ENCODE data around the gene NFYC. TPM values are rescaled to one million over a fixed set of nuclear protein-coding genes. Genes with fewer than 3 reads are reported as not detected.

NFYC gene
- total RNA-seq, 2 donors from 2014 or later: 46.9 to 62.2 TPM

GRCh38 chr1:40796939-40797667 is 105.6 kb downstream of the NFYC start:
- Histone ChIP-seq H3K4me3 (no peak overlapping the region), H3K36me3 (no peaks in the 10 kb centered on the region), H3K9ac (ENCODE audit: low read depth in 2 of 2, low read length in 2 of 2) (peak overlapping the region in 1 of 2 donors; percentile 9), H3K27ac (no peak overlapping the region), H3K27me3 (no peaks in the 10 kb centered on the region), H3K9me3 (no peaks in the 10 kb centered on the region), H3K4me1 (peaks cover 6% of the 10 kb centered on the region)
- intact Hi-C loops (cut with DNase I): no loop called here
- no peak for DNase-seq
- no peak for TF ChIP-seq CTCF (IDR thresholded peaks at IDR 0.05)

- Histone ChIP-seq H3K36me3 (no peaks in the 10 kb centered on the region), H3K27ac (no peak overlapping the region), H3K9me3 (no peaks in the 10 kb centered on the region), H3K9ac (ENCODE audit: low read depth in 2 of 2, low read length in 2 of 2) (peak overlapping the region in 1 of 2 donors; percentile 9), H3K4me3 (no peak overlapping the region), H3K4me1 (peaks cover 6% of the 10 kb centered on the region), H3K27me3 (no peaks in the 10 kb centered on the region)
- intact Hi-C loops (cut with DNase I): no loop called here
- DNase-seq: no peak
- TF ChIP-seq CTCF (IDR thresholded peaks at IDR 0.05): no peak
Observed at GRCh38 chr1:40797668-40798010, 106.1 kb downstream of the NFYC start.

GRCh38 chr1:40798366-40799281 is 107.1 kb downstream of the NFYC start:
- peaks cover 6% of the 10 kb centered on the region for H3K4me1 ChIP-seq
- no peaks in the 10 kb centered on the region for H3K36me3 ChIP-seq
- no peaks in the 10 kb centered on the region for H3K27me3 ChIP-seq
- DNase-seq: no peak
- intact Hi-C loops (cut with DNase I): no loop called here
- peak overlapping the region in 1 of 2 donors; percentile 3 for H3K9ac ChIP-seq (ENCODE audit: low read depth in 2 of 2, low read length in 2 of 2)
- no peaks in the 10 kb centered on the region for H3K9me3 ChIP-seq
- no peak for TF ChIP-seq CTCF (IDR thresholded peaks at IDR 0.05)
- H3K27ac ChIP-seq: no peak overlapping the region
- H3K4me3 ChIP-seq: no peak overlapping the region

GRCh38 chr1:40799351-40799867 is 107.9 kb downstream of the NFYC start:
- H3K36me3 ChIP-seq: no peaks in the 10 kb centered on the region
- H3K9me3 ChIP-seq: no peaks in the 10 kb centered on the region
- no peak for DNase-seq
- H3K4me1 ChIP-seq: peaks cover 6% of the 10 kb centered on the region
- no peak overlapping the region for H3K4me3 ChIP-seq
- no peaks in the 10 kb centered on the region for H3K27me3 ChIP-seq
- TF ChIP-seq CTCF (IDR thresholded peaks at IDR 0.05): no peak
- H3K27ac ChIP-seq: no peak overlapping the region
- intact Hi-C loops (cut with DNase I): no loop called here
- H3K9ac ChIP-seq (ENCODE audit: low read depth in 2 of 2, low read length in 2 of 2): peak overlapping the region in 1 of 2 donors; percentile 17

GRCh38 chr1:40801742-40802077 is 110.2 kb downstream of the NFYC start:
- Histone ChIP-seq H3K9ac (ENCODE audit: low read depth in 2 of 2, low read length in 2 of 2) (peak overlapping the region; percentile 27 to 55), H3K36me3 (no peaks in the 10 kb centered on the region), H3K27ac (no peak overlapping the region), H3K4me1 (peaks cover 6% of the 10 kb centered on the region), H3K9me3 (no peaks in the 10 kb centered on the region), H3K4me3 (peak overlapping the region; percentile 37), H3K27me3 (no peaks in the 10 kb centered on the region)
- TF ChIP-seq CTCF (IDR thresholded peaks at IDR 0.05): no peak
- no peak for DNase-seq
- intact Hi-C loops (cut with DNase I): no loop called here
